ENCODE measurements around the gene CAPZA1. TPM values are rescaled to one million over a fixed set of nuclear protein-coding genes. Genes with fewer than 3 reads are reported as not detected.

Gene CAPZA1
- total RNA-seq, 6 donors from 2014 or later = 91.1 to 196 (median 128) TPM

DNA sequence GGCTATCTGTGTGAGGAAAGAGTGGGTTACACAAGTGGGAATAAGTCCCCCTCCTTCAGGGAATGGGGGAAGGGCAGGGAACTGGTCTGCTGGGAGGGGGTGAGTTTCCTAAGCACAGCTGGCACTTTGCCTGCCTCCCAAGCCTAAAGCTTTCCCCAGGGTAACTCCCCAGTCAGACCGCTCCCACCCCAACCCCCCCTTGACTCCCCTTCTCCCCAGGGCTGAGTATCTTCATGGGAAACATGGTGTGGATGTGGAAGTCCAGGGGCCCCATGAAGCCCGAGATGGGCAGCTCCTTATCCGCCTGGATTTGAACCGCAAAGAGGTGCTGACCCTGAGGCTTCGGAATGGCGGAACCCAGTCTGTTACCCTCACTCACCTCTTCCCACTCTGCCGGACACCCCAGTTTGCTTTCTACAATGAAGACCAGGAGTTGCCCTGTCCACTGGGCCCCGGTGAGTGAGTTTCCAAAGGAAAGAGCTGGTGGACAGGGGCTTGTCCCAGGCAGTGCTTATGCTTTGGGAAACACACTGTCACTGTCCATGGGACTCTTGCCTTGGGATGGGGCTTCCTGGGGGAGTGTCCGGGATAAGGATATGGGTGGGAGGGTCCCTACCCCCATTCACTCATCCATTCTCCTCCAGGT, 69.7 kb downstream of the CAPZA1 start:
- Histone ChIP-seq H3K4me3 (no peak overlapping the region), H3K36me3 (peaks cover 4 to 53% (median 31%) of the 10 kb centered on the region in 4 donors), H3K4me1 (peaks cover 0 to 7% (median 0%) of the 10 kb centered on the region in 4 donors), H3K9me3 (no peaks in the 10 kb centered on the region), H3K27me3 (no peaks in the 10 kb centered on the region), H3K27ac (no peak overlapping the region)
- DNase-seq (no peak), ATAC-seq (ENCODE audit: low FRiP score in 2 of 2) (no peak)
- TF ChIP-seq EP300 (IDR thresholded peaks at IDR 0.05) (no peak), POLR2A (IDR thresholded peaks at IDR 0.05) (no peak), POLR2AphosphoS5 (IDR thresholded peaks at IDR 0.05) (no peak)
- TF ChIP-seq, protein P1, sequence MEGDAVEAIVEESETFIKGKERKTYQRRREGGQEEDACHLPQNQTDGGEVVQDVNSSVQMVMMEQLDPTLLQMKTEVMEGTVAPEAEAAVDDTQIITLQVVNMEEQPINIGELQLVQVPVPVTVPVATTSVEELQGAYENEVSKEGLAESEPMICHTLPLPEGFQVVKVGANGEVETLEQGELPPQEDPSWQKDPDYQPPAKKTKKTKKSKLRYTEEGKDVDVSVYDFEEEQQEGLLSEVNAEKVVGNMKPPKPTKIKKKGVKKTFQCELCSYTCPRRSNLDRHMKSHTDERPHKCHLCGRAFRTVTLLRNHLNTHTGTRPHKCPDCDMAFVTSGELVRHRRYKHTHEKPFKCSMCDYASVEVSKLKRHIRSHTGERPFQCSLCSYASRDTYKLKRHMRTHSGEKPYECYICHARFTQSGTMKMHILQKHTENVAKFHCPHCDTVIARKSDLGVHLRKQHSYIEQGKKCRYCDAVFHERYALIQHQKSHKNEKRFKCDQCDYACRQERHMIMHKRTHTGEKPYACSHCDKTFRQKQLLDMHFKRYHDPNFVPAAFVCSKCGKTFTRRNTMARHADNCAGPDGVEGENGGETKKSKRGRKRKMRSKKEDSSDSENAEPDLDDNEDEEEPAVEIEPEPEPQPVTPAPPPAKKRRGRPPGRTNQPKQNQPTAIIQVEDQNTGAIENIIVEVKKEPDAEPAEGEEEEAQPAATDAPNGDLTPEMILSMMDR (IDR thresholded peaks at IDR 0.05) = no peak
- WGBS, 2 donors = 94 to 98% methylated on average over 8 to 9 of the region's 9 CpGs

DNA sequence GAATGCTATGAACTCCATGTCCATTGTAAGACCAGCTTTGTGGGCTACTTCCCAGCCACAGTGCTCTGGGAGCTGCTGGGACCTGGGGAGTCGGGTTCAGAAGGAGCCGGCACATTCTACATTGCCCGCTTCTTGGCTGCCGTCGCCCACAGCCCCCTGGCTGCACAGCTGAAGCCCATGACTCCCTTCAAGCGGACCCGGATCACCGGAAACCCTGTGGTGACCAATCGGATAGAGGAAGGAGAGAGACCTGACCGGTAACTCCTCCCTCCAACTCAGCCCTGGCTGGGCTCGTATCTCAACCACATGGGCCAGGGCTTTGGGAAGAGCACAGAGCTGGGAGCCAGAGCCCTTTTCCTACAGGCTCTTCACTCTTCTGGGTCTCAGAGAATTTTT, 70.2 kb downstream of the CAPZA1 start:
- Histone ChIP-seq H3K4me3 (no peak overlapping the region), H3K9me3 (no peaks in the 10 kb centered on the region), H3K4me1 (peaks cover 0 to 7% (median 0%) of the 10 kb centered on the region in 4 donors), H3K27ac (no peak overlapping the region), H3K27me3 (no peaks in the 10 kb centered on the region), H3K36me3 (peaks cover 6 to 58% (median 36%) of the 10 kb centered on the region in 4 donors)
- WGBS, 2 donors = 93 to 100% methylated on average over 3 to 11 of the region's 11 CpGs
- ATAC-seq (ENCODE audit: low FRiP score in 2 of 2) (no peak), DNase-seq (no peak)
- TF ChIP-seq, protein P1 (IDR thresholded peaks at IDR 0.05) = no peak
- TF ChIP-seq EP300 (IDR thresholded peaks at IDR 0.05) = no peak
- no peak for TF ChIP-seq POLR2A (IDR thresholded peaks at IDR 0.05)
- no peak for TF ChIP-seq POLR2AphosphoS5 (IDR thresholded peaks at IDR 0.05)

DNA sequence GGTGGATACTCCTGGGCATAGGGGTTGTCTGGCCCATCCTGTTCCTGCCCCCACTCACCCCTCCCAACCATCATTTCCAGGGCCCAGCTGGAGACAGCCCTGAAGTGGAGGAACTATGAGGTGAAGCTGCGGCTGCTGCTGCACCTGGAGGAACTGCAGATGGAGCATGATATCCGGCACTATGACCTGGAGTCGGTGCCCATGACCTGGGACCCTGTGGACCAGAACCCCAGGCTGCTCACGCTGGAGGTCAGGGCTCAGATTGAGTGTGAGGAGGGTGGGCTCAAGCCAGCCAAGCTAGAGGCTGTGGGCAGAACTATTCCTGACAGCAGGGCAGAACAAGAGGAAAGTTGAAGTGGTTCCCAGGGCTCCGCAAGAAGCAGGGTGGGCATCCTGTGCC, 73.0 kb downstream of the CAPZA1 start:
- 91 to 96% methylated on average over 4 to 5 of the region's 5 CpGs for WGBS, 2 donors
- no peaks in the 10 kb centered on the region for H3K9me3 ChIP-seq
- ATAC-seq (ENCODE audit: low FRiP score in 2 of 2) = no peak
- H3K27me3 ChIP-seq = no peaks in the 10 kb centered on the region
- H3K4me3 ChIP-seq = no peak overlapping the region
- no peak overlapping the region for H3K27ac ChIP-seq
- peaks cover 8 to 86% (median 52%) of the 10 kb centered on the region in 4 donors for H3K36me3 ChIP-seq
- no peak for DNase-seq
- H3K4me1 ChIP-seq = peaks cover 0 to 4% (median 0%) of the 10 kb centered on the region in 4 donors
- TF ChIP-seq POLR2AphosphoS5 (IDR thresholded peaks at IDR 0.05) (no peak), POLR2A (IDR thresholded peaks at IDR 0.05) (no peak), EP300 (IDR thresholded peaks at IDR 0.05) (no peak)
- TF ChIP-seq, protein P1 (IDR thresholded peaks at IDR 0.05) = no peak

DNA sequence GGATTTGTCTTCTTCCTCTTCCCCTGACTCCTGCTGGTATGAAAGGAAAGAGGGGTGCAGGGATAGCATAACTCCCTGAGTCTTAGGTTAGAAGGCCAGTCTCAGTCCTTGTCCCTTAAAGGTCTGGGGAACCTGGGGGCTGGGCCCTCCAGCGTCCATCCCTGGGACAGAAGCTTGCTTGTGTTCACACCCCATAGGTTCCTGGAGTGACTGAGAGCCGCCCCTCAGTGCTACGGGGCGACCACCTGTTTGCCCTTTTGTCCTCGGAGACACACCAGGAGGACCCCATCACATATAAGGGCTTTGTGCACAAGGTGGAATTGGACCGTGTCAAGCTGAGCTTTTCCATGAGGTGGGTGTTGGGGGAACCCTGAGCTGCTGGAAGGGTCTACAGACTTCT, 74.2 kb downstream of the CAPZA1 start:
- TF ChIP-seq POLR2AphosphoS5 (IDR thresholded peaks at IDR 0.05) (no peak), POLR2A (IDR thresholded peaks at IDR 0.05) (no peak), EP300 (IDR thresholded peaks at IDR 0.05) (no peak)
- TF ChIP-seq, protein P1 (IDR thresholded peaks at IDR 0.05) = no peak
- Histone ChIP-seq H3K36me3 (peaks cover 8 to 97% (median 56%) of the 10 kb centered on the region in 4 donors), H3K27ac (no peak overlapping the region), H3K4me3 (no peak overlapping the region), H3K4me1 (peaks cover 2 to 10% (median 6%) of the 10 kb centered on the region in 4 donors), H3K9me3 (no peaks in the 10 kb centered on the region), H3K27me3 (no peaks in the 10 kb centered on the region)
- WGBS, 2 donors = 86 to 99% methylated on average over 6 of the region's 6 CpGs
- DNase-seq = no peak
- no peak for ATAC-seq (ENCODE audit: low FRiP score in 2 of 2)
